DND-41 (cell line): ENCODE data around the gene VAMP1.

ENCODE experiments used
- EZH2 ChIP-seq: IDR thresholded peaks from 3 replicates; pipeline ENCODE4 v1.6.1; 2012; ENCODE audit warnings: borderline replicate concordance, low read depth, mild to moderate bottlenecking, moderate library complexity, low read length, inconsistent platforms; ENCODE audit not compliant: severe bottlenecking
- TF ChIP-seq, protein P1 (sequence below): IDR thresholded peaks from 2 replicates; pipeline ENCODE4 v1.5.1; 2012; ENCODE audit warnings: borderline replicate concordance, low read length, moderate library complexity, mild to moderate bottlenecking; ENCODE audit not compliant: poor library complexity, severe bottlenecking; ENCODE audit errors: extremely low read depth

DNA sequence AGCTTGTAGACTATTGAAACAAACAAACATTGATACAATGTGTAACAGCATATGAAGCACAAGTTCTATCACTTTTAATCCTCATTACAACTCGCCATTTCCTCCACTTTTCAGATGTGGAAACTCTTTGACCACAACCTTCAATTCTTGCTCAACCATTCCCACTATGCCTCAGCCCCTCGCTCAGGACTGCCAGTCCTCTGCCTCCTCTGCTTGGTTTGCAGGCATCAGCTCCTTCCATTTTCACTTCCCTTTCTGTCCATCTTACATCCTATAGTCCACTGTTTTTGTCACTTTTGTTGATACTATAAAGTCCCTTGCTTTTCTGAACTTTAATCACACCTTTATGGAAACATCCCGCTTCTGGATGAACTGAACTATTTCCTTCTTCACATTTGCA, 53.9 kb downstream of the VAMP1 start:
- TF ChIP-seq, protein P1, sequence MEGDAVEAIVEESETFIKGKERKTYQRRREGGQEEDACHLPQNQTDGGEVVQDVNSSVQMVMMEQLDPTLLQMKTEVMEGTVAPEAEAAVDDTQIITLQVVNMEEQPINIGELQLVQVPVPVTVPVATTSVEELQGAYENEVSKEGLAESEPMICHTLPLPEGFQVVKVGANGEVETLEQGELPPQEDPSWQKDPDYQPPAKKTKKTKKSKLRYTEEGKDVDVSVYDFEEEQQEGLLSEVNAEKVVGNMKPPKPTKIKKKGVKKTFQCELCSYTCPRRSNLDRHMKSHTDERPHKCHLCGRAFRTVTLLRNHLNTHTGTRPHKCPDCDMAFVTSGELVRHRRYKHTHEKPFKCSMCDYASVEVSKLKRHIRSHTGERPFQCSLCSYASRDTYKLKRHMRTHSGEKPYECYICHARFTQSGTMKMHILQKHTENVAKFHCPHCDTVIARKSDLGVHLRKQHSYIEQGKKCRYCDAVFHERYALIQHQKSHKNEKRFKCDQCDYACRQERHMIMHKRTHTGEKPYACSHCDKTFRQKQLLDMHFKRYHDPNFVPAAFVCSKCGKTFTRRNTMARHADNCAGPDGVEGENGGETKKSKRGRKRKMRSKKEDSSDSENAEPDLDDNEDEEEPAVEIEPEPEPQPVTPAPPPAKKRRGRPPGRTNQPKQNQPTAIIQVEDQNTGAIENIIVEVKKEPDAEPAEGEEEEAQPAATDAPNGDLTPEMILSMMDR, result no peak
- no peak for TF ChIP-seq EZH2
